ENCODE data around the gene ZNF593OS.

DNA sequence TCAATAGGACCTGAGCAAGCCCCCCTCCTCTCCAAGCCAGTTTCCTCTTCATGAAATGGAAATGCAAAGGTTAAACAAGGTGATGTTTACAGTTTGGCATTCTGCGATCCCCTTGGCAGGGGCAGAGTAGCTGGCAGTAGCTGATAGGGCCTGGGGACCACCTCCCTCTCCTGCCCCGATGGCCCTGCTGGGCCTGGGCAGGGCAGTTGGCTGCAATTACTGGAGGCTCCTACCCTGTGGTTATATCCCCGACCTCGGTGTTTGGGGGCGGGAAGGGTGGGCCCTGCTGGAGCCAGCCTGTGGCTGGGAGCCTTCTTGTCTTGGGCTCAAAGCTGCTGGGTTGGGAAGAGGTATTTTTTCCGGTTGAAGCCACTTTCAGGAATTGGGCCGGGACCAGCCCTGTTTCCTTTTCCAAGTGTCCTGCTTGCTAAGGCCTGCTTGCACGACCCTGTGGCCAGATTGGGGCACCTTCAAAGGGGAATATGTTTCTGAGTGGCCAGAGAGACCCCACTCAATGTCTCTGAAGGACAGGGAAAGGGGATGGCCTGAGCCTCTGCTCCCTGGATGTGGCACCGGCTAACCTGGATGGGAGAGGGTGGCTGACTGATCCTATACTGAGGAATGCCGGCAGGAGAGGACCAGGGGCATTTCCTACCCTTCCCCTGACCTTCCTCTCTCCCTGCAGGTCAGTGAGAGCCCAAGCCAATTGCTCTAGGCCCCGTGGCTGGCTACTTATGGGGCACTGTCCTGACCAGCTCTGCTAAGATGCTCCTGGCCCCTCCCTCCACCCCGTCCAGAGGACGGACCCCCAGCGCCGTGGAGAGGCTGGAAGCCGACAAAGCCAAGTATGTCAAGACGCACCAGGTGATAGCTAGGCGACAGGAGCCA is 10.9 kb downstream of the ZNF593OS start:
- TF ChIP-seq POLR2AphosphoS5 (IDR thresholded peaks at IDR 0.05; ENCODE audit: low read depth, low read length): no peak
- TF ChIP-seq, protein P1, sequence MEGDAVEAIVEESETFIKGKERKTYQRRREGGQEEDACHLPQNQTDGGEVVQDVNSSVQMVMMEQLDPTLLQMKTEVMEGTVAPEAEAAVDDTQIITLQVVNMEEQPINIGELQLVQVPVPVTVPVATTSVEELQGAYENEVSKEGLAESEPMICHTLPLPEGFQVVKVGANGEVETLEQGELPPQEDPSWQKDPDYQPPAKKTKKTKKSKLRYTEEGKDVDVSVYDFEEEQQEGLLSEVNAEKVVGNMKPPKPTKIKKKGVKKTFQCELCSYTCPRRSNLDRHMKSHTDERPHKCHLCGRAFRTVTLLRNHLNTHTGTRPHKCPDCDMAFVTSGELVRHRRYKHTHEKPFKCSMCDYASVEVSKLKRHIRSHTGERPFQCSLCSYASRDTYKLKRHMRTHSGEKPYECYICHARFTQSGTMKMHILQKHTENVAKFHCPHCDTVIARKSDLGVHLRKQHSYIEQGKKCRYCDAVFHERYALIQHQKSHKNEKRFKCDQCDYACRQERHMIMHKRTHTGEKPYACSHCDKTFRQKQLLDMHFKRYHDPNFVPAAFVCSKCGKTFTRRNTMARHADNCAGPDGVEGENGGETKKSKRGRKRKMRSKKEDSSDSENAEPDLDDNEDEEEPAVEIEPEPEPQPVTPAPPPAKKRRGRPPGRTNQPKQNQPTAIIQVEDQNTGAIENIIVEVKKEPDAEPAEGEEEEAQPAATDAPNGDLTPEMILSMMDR (IDR thresholded peaks at IDR 0.05; ENCODE audit: control extremely low read depth in 1 of 3, insufficient read depth in 1 of 3, low read depth in 1 of 3, low read length in 3 of 3): no peak
- no peak for TF ChIP-seq FOSL1 (IDR thresholded peaks at IDR 0.05; ENCODE audit: insufficient read depth, low read depth, low read length)
- no peak; a peak in 1 of 3 replicates for TF ChIP-seq POLR2A (IDR thresholded peaks at IDR 0.05; ENCODE audit: control extremely low read depth in 1 of 2, low read depth in 2 of 2, low read length in 2 of 2)

Measured in H1 (cell line).